ENCODE measurements around the gene RAPGEF6. TPM values are rescaled to one million over a fixed set of nuclear protein-coding genes. Genes with fewer than 3 reads are reported as not detected.
A peak's percentile ranks its signal among the peaks of the same experiment; 100 is the strongest.

The RAPGEF6 gene
- total RNA-seq, 1 donor from 2014 or later = 16.9 TPM

GRCh38 chr5:131386779-131387178, 248.2 kb downstream of the RAPGEF6 start:
- no peak for TF ChIP-seq CTCF (IDR thresholded peaks at IDR 0.05; ENCODE audit: unreplicated experiment)
- Mint-ChIP-seq H3K4me3 (ENCODE audit: unreplicated experiment) (peak overlapping the region; percentile 23), H3K4me1 (ENCODE audit: unreplicated experiment) (peaks cover 51% of the 10 kb centered on the region), H3K27ac (ENCODE audit: unreplicated experiment) (peak overlapping the region; percentile 83), H3K9me3 (ENCODE audit: unreplicated experiment) (no peaks in the 10 kb centered on the region), H3K36me3 (ENCODE audit: low read depth, unreplicated experiment) (no peaks in the 10 kb centered on the region), H3K27me3 (ENCODE audit: unreplicated experiment) (no peaks in the 10 kb centered on the region)
- no peak for DNase-seq (ENCODE audit: low spot score)

- peaks cover 2% of the 10 kb centered on the region for H3K27me3 Mint-ChIP-seq (ENCODE audit: unreplicated experiment)
- peak overlapping the region; percentile 83 for H3K27ac Mint-ChIP-seq (ENCODE audit: unreplicated experiment)
Measured at GRCh38 chr5:131386124-131386523, 248.9 kb downstream of the RAPGEF6 start.

GRCh38 chr5:131384616-131385214, 250.3 kb downstream of the RAPGEF6 start:
- peaks cover 5% of the 10 kb centered on the region for H3K36me3 Mint-ChIP-seq (ENCODE audit: low read depth, unreplicated experiment)
- peaks cover 58% of the 10 kb centered on the region for H3K4me1 Mint-ChIP-seq (ENCODE audit: unreplicated experiment)
- no peaks in the 10 kb centered on the region for H3K9me3 Mint-ChIP-seq (ENCODE audit: unreplicated experiment)
- no peak overlapping the region for H3K4me3 Mint-ChIP-seq (ENCODE audit: unreplicated experiment)
- no peak for DNase-seq (ENCODE audit: low spot score)
- peaks cover 4% of the 10 kb centered on the region for H3K27me3 Mint-ChIP-seq (ENCODE audit: unreplicated experiment)
- H3K27ac Mint-ChIP-seq (ENCODE audit: unreplicated experiment) = peak overlapping the region; percentile 27
- no peak for TF ChIP-seq CTCF (IDR thresholded peaks at IDR 0.05; ENCODE audit: unreplicated experiment)

More at GRCh38 chr5:131386124-131386523, 248.9 kb downstream of the RAPGEF6 start:
- DNase-seq (ENCODE audit: low spot score) = no peak
- H3K4me1 Mint-ChIP-seq (ENCODE audit: unreplicated experiment) = peaks cover 56% of the 10 kb centered on the region
- TF ChIP-seq CTCF (IDR thresholded peaks at IDR 0.05; ENCODE audit: unreplicated experiment) = no peak
- H3K36me3 Mint-ChIP-seq (ENCODE audit: low read depth, unreplicated experiment) = no peaks in the 10 kb centered on the region
- no peak overlapping the region for H3K4me3 Mint-ChIP-seq (ENCODE audit: unreplicated experiment)
- no peaks in the 10 kb centered on the region for H3K9me3 Mint-ChIP-seq (ENCODE audit: unreplicated experiment)

GRCh38 chr5:131384173-131384572, 250.9 kb downstream of the RAPGEF6 start:
- Mint-ChIP-seq H3K27ac (ENCODE audit: unreplicated experiment) (peak overlapping the region; percentile 27), H3K4me1 (ENCODE audit: unreplicated experiment) (peaks cover 59% of the 10 kb centered on the region), H3K9me3 (ENCODE audit: unreplicated experiment) (no peaks in the 10 kb centered on the region), H3K36me3 (ENCODE audit: low read depth, unreplicated experiment) (peaks cover 5% of the 10 kb centered on the region), H3K4me3 (ENCODE audit: unreplicated experiment) (no peak overlapping the region), H3K27me3 (ENCODE audit: unreplicated experiment) (peaks cover 4% of the 10 kb centered on the region)
- no peak for DNase-seq (ENCODE audit: low spot score)
- no peak for TF ChIP-seq CTCF (IDR thresholded peaks at IDR 0.05; ENCODE audit: unreplicated experiment)

All from endothelial cell (in vitro differentiated cells).